SK-N-MC (cell line): Measurements from ENCODE around the gene UBTD1.

Experiments
- EZH2 ChIP-seq: fragments of 200-600 bp; sonication (generic); IDR thresholded peaks from one replicate; pipeline ENCODE4 v1.6.1; 2017; ENCODE audit warnings: antibody characterized with exemption
- POLR2AphosphoS5 ChIP-seq: IDR thresholded peaks from 2 replicates; pipeline ENCODE4 v1.6.1; 2012; ENCODE audit warnings: mild to moderate bottlenecking, low read depth, low read length, borderline replicate concordance

- TF ChIP-seq EZH2 (no peak), POLR2AphosphoS5 (no peak)
Observed at GRCh38 chr10:97551271-97551670, 52.5 kb downstream of the UBTD1 start.
